Measurements from ENCODE around the gene CDRT4. TPM values are rescaled to one million over a fixed set of nuclear protein-coding genes. Genes with fewer than 3 reads are reported as not detected.
A peak's percentile ranks its signal among the peaks of the same experiment; 100 is the strongest.

The CDRT4 gene
- total and polyA plus RNA-seq, 2 donors (not counting 3 experiments of a cell fraction or from before 2014, with no cell fraction given) = 11.5 to 13.6 TPM

- peaks cover 8% of the 10 kb centered on the region for H3K4me1 ChIP-seq (ENCODE audit: control insufficient read depth, extremely low read depth, insufficient read depth, low read length)
- FAIRE-seq (no peak), DNase-seq (ENCODE audit: low read depth, low spot score) (peak; percentile 11)
- H3K27me3 ChIP-seq (ENCODE audit: control insufficient read depth in 2 of 2, insufficient read depth in 2 of 2, low read length in 2 of 2) = no peaks in the 10 kb centered on the region
- H3K9me3 ChIP-seq (replicated peaks; ENCODE audit: control insufficient read depth, insufficient read depth, low read length) = no peaks in the 10 kb centered on the region
- no peaks in the 10 kb centered on the region for H3K36me3 ChIP-seq (ENCODE audit: control insufficient read depth in 2 of 2, extremely low read depth in 1 of 2, insufficient read depth in 2 of 2, low read length in 2 of 2)
- no peak overlapping the region for H3K9ac ChIP-seq (replicated peaks; ENCODE audit: extremely low read depth, insufficient read depth, low read length)
- H3K9me1 ChIP-seq (replicated peaks; ENCODE audit: control insufficient read depth, extremely low read depth, insufficient read depth, low read length) = no peaks in the 10 kb centered on the region
- no peaks in the 10 kb centered on the region for H3K79me2 ChIP-seq (ENCODE audit: control insufficient read depth, insufficient read depth, low read length)
- POLR2A ChIA-PET = no interaction called here
- dilution Hi-C loops (cut with MboI; ENCODE audit: extremely low pct_ligation_motif_present, low sequenced_read_pairs) = no loop called here
- H3K27ac ChIP-seq (ENCODE audit: insufficient read depth, low read depth, low read length) = no peak overlapping the region
- H2AFZ ChIP-seq (ENCODE audit: low read depth, low read length) = no peak overlapping the region
- no peaks in the 10 kb centered on the region for H4K20me1 ChIP-seq (replicated peaks; ENCODE audit: control insufficient read depth, extremely low read depth, insufficient read depth, low read length)
- no TSS peak for BruUV-seq (replicated peaks)
- no peak for TF ChIP-seq FOS (IDR thresholded peaks at IDR 0.05; ENCODE audit: borderline replicate concordance, insufficient read depth, low read length)
- TF ChIP-seq CTCF (IDR thresholded peaks at IDR 0.05; ENCODE audit: extremely low read depth in 1 of 2, insufficient read depth in 1 of 2, low read depth in 1 of 2, low read length in 2 of 2) = no peak
- TF ChIP-seq GATA2 (IDR thresholded peaks at IDR 0.05; ENCODE audit: insufficient read depth, insufficient read length, low read depth, low read length) = no peak
- TF ChIP-seq JUN (IDR thresholded peaks at IDR 0.05; ENCODE audit: borderline replicate concordance, insufficient read depth, insufficient read length, low read depth) = no peak
- TF ChIP-seq MAX (IDR thresholded peaks at IDR 0.05; ENCODE audit: insufficient read depth, insufficient read length) = no peak
- TF ChIP-seq POLR2A (IDR thresholded peaks at IDR 0.05; ENCODE audit: low read depth, low read length) = no peak
- no peak for TF ChIP-seq EZH2 (IDR thresholded peaks at IDR 0.05; ENCODE audit: borderline replicate concordance, low read depth, low read length, severe bottlenecking)
- H3K4me2 ChIP-seq (ENCODE audit: insufficient read depth, low read length) = no peak overlapping the region
- intact Hi-C loops (cut with micrococcal nuclease) = no loop called here
- H3K4me3 ChIP-seq (replicated peaks in 1 of 3; ENCODE audit: insufficient read depth in 1 of 3, low read depth in 1 of 3, low read length in 3 of 3) = no peak overlapping the region
- CTCF ChIA-PET = interaction anchor here (1.1 to 2.0 kb wide), 3 partner anchors 12 to 98 kb away, joined by 3 to 7 read pairs (median 5); no protein-coding TSS in a partner anchor
Observed at GRCh38 chr17:15404106-15405057, 63.0 kb downstream of the CDRT4 start.

Measured in endothelial cell of umbilical vein (primary cell).